Amniotic stem cell (primary cell): ENCODE measurements around the gene MGAT5.

Source experiments
- DNase-seq: peaks from one replicate; lab custom pipeline; 2025; lab: John Stamatoyannopoulos, UW

Gene MGAT5

GRCh38 chr2:134336921-134337320 is 83.0 kb downstream of the MGAT5 start:
- DNase-seq, result no peak

DNA sequence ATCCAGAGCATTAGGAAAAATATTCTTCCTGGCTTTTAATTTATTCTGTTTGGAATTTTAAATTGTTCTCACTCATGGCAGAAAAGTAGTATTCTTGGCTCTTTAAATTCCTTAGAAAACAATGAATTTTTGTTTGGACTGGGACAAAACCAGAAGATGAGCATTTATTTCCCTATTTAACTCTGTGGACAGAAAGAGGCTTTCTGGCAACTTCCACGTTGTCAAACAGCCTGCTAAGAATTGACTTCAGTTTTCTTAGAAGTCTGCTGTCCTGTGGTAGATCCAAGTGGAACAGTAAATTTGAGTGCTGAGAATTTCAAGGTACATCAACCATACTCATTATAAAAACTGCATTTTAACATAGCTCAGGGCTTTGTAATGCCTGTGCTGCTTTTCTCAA is 83.8 kb downstream of the MGAT5 start:
- DNase-seq, result no peak

DNA sequence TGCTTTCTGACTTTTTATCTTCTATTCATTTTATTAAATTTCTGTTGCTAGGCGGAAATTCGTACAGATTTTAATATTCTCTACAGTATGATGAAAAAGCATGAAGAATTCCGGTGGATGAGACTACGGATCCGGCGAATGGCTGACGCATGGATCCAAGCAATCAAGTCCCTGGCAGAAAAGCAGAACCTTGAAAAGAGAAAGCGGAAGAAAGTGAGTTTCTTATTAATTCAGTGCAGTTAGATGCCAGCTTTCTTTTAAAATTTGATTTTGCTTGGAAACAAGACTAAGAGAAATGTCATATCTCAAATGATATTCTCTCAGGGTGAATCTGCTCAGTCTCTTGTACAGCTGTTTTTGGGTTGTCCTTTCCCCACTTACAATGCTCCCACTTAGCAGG is 84.3 kb downstream of the MGAT5 start:
- no peak for DNase-seq

DNA sequence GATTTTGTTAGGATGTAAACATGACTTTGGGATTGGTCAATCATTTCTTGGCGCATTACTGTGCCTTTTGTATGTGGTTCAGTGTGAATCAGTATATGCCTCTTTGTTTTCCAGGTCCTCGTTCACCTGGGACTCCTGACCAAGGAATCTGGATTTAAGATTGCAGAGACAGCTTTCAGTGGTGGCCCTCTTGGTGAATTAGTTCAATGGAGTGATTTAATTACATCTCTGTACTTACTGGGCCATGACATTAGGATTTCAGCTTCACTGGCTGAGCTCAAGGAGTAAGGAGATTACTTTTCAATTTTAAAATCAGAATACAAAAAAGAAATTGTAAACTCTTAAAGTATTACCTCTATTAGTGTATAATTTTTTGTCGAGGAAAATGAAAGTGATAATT is 87.6 kb downstream of the MGAT5 start:
- DNase-seq, result no peak

DNA sequence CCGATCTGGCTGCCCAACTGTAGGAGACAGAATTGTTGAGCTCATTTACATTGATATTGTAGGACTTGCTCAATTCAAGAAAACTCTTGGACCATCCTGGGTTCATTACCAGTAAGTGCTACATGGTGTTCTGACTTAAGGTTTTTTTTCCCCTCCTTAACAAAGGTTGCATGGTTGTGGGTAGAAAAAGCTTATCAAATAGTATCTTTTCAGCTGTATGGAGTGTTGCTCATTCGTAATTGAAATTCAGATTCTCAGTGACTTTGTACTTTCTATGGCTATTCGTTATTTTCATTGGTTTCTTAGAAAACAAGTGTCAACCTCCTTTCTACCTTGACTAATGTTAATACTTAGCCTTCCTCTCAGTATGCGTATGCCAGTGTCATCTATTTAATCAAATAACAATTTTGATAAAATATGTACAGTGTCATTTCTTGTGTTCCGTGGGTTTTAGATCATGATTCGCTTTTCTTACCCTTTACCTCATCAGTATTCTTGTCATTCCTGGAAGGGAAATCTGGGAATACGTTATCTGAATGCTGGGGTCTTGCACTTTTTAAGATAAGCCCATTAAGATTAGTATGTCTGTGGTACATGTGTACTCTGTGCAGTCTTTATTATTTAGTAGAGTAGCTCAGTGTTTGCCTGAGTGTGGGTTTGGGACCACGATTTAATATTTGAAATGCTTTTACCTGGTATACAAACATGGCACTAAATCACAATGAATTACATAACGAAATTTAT is 91.3 kb downstream of the MGAT5 start:
- DNase-seq, result no peak

DNA sequence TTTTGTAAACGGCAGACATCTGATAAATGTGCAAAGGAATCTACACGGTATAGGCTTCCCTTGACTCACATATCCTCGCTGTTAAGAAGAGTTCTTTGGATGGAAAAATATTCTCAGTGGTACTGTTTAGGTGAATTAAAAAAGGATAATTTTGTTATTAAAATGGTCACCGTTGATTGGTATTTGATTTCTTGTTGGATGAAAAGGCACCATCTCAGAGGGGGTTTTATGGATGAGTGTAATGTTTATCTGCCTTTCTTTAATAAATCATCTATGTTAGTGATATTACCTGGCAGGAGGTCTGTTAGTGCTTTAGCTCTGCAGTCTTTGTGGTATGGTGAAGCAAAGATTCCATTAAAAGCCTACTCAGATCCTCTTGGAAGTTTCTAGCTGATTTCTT is 92.3 kb downstream of the MGAT5 start:
- no peak for DNase-seq

DNA sequence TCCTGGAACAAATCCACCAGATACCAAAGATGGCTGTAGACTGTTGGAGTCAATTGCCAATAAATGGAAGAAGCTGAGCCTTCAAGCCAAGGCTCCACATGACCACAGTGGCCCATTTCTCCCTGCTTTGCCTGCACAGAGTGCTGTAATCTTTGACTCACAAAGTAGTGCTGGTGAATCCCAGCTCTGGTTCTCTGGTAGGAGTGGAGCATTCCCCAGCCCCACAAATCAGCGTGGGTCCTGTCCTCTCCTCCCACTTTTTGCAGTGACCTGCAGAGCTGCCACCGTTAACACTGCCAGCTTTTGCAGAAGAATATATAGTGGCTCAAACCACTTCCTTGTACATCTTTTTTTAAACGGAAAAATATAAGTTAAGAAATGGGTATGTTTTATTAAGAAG is 93.9 kb downstream of the MGAT5 start:
- no peak for DNase-seq

DNA sequence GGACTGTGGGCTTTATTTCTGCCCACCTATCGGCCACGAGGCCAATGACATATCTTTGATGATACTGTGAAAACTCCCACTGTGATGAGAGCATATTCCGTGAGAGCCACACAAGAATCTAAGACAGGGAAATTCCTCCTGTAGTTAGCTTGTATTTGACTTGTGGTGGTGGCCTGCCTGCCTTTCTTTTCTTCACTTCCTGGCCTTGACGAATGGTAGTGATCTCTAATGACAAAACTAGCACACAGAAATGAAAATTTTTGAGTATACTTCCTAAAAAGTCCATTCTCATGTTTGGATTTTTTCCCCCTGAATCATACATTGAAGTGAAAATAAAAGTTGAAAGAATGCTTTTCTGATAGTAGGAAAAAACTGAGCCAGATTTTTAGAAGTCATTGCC is 94.4 kb downstream of the MGAT5 start:
- DNase-seq, result no peak

DNA sequence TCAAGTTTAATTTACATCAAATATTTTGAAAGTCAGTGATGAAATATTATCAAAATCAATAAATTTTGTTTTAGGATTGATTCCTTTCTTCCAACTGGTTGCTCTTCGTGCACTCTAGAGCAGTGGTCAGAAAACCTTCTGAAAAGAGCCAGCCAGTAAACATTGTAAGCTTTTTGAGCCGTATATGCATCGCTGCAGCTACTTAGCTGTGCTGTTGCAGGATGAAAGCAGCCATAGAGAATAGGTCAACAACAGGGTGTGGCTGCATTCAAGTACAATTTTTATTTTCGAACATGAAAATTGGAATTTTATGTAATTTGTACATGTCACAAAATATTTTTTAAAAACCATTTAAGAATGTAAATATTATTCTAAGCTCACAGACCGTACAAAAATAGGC is 94.9 kb downstream of the MGAT5 start:
- no peak for DNase-seq

DNA sequence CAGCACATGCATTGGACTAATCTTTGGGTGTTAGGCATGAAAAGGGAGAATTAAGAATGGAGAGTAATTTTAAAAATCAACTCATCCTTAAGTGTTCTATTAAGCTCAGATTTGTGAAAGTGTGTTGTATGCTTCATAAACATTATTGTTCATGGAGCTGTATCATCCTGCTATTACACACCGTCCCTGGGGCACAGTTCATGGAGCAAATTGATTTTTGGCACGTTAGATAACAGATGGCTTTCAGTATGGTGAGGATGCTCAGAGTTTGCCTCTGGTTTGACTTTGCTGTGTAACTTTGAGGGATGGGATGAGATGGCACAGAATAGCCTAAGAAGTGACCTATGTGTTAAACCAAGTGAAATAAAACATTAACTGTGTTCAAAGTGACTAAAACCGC is 97.1 kb downstream of the MGAT5 start:
- DNase-seq, result no peak

DNA sequence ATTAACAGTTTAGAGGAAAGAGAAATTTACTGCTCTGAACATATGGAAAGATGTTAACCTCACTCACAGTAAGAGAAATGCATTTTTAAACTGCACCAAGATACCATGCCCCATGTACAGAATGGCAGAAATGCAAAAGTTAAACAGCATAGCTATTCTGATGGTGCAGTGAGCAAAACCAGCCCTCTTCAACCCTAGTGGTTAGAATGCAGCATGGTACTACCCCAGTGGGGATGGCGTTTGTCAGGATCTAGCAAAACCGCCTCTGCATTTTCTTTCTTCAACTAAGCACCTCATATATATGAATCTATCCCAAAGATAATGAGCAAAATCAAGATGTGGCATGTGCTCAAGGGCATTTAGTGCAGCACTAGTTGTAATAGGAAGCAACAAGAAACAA is 98.0 kb downstream of the MGAT5 start:
- no peak for DNase-seq

GRCh38 chr2:134352844-134353243 is 99.0 kb downstream of the MGAT5 start:
- DNase-seq, result no peak

DNA sequence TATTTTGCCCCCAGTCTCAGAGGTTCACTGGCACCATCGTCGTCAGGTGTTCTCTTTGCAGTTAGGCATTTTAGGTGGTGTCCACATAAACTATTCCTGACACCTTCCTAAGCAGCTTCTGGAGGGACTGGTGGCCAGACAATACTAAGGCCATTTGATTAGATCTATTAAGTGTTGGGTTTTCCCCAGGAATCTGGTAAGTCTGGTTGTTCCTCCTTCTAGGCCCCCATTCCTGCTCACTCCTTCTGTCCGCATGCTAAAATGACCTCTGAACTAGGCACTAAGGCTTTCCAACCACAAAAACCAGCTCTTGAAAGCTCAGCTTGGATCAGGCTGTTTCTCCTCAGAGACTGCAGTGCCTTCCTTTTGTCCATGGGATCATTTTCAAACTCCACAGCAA is 100.7 kb downstream of the MGAT5 start:
- no peak for DNase-seq

DNA sequence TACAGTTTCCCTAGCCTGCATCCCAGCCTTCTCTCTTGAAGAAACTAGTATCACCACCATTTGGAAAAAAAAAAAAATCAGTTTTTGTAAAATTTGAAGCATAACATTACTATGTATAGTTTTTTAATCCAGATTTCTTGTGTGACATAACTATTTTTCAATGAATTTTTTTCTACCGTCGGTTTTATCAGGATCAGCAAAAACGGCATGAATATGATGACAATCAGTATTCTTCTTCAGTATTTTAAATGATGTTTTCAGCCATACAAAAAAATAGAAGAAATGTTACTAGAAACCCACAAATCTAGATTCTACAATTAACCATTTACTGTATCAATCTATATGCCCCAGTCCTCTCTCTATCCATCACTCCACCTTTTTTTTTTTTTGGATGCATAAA is 103.9 kb downstream of the MGAT5 start:
- DNase-seq, result no peak

GRCh38 chr2:134359367-134360081 is 105.7 kb downstream of the MGAT5 start:
- DNase-seq, result no peak

DNA sequence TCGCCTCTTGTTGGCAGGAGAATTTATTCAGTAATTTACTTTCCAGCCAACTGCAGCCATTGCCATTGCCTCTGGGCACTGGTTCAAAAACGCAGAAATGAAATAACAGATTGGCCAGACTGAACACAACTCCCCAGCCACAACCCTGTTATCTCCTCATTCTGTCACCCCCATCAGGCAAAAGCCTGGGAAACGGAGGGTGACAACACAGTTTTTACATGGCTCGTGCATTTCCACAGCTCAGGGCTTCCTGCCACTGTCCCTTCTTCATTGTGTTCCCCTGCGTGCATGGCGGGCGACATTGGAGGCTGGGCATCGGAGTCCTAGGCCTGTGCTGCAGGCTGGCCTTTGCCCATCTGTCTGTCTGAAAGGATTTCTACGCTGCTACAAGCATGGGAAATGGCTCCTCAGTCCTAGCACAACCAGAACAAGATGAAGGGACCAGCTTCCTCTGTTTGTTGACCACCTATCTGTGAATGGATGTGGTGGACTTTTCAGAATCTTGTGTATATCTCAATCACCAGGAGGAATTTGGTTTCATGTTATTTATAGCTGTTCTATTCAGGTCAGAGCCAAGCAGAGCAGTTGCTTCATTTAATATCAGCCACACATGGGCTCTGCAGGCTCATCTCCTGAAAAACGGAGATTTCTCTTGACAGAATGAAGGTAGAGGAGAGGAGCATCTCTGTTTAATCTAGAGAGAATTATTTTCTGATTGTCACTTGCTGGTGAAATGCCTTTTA is 107.0 kb downstream of the MGAT5 start:
- DNase-seq, result no peak

- DNase-seq, result no peak
These were observed 107.8 kb downstream of the MGAT5 start for GRCh38 chr2:134361648-134362047.

- no peak for DNase-seq
These were observed 108.3 kb downstream of the MGAT5 start for GRCh38 chr2:134362152-134362668.

DNA sequence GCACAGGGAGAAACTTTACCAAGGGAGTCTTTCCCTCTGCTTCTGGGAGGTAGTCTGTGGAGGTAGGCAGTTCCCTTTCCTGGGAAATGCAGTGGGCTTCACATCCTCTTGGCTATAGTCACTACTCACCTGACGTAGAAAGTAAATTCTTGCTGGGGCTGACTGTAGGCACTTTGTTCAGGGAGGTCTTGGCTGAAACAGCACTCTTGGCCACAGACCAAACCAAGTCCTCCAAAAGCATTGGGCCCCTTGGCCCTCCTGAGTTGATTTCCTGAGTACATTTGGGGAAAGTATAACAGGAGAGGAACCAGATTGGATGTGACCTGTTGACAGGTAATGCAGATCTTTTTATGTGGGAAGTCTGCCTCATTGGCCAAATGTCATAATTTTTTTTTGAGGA is 108.9 kb downstream of the MGAT5 start:
- no peak for DNase-seq

DNA sequence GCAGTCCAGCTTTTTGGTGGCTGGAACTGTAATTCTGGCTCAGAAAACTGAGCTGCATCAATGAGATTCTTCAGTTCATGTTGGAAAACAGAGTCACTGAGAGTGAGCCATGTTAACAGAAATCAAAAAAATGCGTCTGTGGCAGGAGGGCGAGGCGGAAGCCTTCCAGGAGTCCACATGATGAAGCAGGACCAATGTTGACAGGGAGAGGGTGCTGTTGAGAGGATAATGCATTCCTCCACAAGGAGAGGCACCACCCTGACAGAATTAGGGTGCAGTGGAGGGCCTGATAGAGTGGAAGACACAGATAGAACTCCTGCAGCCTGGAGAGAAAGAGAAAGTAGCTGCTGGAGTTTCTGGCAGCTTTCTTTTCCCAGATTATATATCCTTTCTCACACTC is 111.5 kb downstream of the MGAT5 start:
- DNase-seq, result no peak

GRCh38 chr2:134366359-134366758 is 112.5 kb downstream of the MGAT5 start:
- no peak for DNase-seq

- DNase-seq, result no peak
These were observed 113.3 kb downstream of the MGAT5 start for GRCh38 chr2:134367213-134367612.
